HG03039 (cell line): Measurements from ENCODE around the gene ALKAL2.

Source experiments
- ATAC-seq: cut with Tn5 transposase; IDR thresholded peaks from one replicate; pipeline ENCODE4 v1.9.1; 2021; ENCODE audit warnings: mild to moderate bottlenecking, moderate library complexity; ENCODE audit not compliant: unreplicated experiment

ALKAL2 gene

DNA sequence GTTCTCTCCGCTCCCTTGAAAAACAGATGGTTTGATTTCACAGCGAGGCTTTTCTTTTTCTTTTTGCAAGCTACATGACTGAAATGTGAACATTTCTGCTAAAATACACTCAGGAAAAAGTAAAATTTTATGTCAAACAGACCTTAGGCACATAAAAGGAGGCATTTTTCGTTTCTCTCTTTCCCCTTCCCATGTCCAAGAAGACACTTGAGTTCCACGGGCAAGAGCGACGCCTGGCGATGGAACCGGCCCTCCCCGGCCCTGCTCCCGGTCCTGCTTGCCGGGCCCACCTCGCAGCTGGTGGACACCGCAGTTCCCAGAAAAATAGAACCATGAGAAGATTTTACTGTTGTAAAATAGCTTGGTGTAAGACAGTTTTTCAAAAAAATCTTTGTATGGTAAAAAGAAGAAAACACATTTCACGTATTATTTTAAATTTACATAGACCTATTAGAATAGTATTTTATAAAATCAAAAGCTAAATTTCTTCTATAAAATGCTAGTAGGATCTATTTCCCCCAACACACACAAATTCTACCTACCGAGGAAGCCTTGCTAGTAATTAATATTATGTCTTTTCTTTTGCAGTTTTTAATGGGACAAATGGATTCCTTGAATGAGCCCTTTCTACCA, 2.3 kb upstream of the ALKAL2 start:
- ATAC-seq = no peak

DNA sequence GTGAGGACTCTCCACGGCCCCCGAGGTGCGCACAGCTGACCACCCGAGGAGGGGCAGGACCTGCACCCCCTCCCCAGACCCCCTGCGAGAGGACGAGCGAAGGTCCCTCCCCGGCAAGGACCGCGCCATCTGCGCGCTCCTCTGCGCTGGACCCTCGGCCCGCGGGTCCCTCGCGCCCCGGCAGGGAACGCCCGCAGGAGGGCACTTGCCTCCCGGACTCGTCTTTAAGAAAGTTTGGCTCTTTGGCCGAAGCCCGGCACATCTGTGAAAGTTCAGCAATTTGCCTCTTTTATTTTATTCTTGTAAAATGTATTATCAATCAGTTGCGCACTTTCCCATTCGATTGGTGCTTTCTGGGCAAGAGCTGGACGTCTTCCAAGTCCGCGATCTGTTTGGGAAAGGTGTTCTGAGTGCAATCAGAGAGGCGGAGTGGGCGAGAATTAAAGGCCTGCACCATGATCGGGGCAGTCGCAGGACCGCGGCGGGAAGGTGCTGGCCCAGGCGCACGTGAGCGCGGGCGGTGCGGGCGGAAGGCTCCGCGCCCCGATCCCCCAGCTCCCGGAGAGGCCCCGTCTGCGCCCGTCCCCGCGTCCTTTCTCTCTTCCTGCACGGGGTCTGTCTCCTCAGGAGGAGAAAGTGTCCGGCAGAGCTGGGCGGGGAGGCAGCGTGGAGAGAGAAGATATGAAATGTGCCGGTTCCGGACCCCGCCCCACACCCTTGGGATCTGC, 1.6 kb upstream of the ALKAL2 start:
- no peak for ATAC-seq

DNA sequence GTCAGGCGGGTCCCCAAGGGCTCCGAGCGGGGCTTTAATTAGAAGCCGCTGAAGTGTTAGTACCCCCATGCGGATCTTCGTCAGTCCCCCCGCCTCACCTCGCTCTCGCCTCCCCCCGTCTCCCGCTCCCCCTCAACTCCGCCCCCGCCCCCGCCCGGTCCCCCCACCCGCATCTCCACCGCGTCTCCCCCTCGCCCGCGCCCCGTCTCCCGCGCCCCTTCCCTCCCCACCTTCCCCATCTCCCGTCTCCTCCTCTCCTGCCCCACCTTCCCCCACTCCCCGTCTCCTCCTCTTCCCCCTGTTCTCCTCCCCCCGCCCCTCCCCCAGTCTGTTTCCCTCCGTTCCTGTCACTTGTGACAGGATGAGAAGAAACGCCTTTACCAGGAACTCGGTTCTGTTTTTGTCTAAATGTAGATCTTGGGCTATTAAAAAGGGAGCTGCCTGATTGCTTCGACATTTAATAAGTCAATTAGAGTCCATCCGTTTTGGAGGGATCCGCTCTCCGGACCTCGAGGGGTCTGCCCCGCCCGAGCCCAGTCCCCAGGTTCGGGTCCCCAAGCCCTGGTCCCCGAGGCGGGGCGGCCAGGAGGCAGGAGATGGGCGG, 969 bp upstream of the ALKAL2 start:
- ATAC-seq = no peak

DNA sequence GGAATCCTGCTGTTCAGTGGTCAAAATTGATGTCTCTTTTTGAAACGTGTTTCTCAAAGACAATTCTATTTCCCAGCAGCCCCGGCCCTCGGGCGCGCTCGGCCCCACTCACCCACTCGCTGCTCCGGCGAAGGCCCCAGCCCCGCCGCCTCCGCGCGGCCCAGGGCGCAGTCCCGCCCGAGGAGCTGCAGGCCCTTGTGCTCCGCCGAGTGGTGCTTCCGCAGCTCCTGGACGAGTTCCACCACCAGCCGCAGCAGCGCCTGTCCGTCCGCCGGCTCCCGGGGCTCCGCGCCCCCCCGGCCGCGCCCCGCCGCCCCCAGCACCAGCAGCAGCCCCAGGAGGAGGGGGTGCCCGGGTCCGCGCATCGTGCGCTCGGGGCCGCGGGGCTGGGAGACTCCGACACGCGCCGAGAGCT, 413 bp downstream of the ALKAL2 start:
- ATAC-seq = no peak

DNA sequence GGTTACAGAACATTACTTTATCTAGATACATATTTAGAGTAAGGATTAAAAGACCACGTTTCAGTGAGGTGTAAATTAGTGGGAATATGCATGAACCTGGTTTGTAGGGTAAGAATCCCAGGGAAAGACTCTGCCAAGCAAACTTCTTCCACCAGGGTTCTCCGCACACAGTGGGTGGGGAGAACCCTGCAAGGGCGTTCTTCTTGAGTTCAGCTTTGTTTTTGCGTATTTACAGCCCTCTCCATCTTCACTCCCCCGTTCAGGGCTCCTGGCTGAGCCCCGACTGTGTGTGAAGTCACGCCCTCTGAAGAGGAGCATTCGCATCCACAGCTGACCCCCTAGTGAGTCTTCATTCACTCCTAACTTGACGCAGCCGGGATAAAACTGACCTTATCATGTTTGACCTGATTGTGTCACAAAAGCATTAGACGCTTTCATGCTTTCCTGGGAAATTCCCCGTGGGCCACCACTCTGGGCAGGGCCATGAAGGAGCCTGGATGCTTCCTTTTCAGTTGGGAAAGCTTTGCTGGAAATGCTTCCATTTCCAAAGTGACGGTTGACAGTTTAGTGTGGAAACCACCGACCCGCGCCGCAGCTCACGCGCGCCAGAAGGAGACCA, 1.0 kb downstream of the ALKAL2 start:
- no peak for ATAC-seq

DNA sequence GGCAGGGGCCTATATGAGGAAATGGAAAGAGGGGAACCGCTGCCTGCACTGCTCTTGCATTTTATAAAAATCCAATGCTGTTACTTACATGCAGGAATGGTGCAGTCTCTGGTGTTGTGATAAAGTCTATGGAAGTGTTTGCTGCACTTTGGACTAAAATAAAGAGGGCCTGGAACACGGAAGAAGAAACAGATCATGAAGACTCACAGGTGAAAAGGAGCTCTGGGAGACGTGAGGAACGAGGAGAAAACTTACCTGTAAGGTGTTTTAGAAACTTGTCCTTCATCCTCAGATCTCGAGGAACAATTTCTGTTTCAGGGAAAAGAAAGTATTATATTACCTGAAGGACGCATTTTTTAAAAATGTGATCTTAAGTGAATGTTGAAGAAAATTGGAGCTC, 1.9 kb downstream of the ALKAL2 start:
- no peak for ATAC-seq

DNA sequence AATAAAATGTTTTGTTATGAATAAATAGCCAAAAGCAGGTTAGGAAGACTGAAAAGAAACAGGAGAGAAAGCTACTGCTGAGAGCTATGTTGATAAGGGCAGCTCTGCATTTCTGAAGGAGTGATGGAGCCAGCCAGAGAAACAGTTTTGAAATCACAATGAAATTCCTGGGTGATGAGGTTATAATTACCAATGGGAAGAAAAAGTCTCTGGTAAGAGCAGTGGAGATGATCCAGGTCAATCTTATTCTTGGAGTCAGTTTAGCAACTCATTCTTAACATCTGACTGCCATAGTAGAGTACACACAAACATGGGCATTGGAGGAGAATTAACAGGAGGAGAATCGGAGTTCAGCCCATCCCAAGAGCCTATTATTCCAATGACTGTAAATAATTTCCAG, 2.4 kb downstream of the ALKAL2 start:
- no peak for ATAC-seq

DNA sequence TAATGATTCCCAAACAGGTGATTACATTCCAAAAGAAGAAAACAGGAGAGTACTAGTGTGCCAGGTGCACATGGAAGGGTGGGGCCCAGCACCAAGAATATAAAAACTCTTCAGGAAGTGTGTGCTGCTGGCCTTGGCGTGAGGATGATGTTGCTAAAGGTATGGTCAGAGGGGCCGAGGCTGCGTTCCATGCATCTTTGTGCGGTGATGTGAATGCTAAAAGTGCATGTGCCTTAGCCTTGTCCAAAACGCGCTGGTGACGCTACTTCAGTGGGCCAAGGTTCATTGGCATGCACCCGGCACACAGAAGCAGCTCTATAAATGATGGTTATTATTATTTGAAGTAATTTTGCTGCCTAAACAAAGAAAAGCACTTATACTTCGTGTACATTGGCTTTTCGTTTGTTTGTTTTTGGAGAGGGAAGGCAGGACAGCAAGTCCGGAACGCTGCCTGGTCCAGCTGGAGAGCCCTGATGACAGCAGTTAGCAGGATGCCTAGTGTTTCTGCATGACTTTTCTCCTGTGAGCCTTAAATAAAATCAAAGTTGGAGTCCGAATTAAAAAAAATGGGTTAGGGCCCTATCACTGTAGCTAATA, 2.9 kb downstream of the ALKAL2 start:
- ATAC-seq = no peak

DNA sequence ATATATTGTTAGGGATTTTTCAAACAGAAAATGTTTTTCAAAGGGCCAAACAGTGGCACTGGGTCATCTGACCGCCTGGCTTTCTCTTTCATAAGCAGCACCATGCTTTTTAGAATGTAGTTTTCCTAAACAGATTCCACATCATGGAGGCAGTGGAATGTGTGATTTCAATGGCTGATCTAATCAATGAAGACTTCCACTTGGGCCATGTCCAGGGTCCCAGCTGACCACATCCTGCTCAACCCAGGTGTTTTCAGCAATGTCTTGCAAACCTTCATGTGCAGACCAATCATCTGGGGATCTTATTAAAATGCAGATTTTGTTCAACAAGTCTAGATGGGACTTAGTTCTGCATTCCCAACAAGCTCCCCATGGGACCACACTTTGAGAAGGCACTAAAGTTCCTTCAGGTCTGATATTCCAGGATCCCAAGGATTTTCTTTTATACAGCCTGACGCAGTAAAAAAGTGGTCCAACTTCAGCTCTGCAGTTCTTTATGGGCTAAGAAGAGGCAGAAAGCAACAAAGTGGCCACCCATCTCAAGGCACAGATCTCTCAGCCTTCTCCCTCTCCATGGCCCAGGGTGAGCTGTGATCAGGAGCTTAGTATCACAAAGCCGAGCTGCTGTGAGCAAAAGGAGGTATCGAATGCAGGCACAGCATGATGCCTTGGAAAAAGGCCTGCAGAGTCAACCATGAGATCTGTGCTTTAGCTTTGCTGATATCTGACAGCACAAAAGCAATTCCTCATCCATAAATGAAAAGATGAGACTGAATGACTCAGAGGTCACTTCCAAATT, 3.7 kb downstream of the ALKAL2 start:
- ATAC-seq = no peak

DNA sequence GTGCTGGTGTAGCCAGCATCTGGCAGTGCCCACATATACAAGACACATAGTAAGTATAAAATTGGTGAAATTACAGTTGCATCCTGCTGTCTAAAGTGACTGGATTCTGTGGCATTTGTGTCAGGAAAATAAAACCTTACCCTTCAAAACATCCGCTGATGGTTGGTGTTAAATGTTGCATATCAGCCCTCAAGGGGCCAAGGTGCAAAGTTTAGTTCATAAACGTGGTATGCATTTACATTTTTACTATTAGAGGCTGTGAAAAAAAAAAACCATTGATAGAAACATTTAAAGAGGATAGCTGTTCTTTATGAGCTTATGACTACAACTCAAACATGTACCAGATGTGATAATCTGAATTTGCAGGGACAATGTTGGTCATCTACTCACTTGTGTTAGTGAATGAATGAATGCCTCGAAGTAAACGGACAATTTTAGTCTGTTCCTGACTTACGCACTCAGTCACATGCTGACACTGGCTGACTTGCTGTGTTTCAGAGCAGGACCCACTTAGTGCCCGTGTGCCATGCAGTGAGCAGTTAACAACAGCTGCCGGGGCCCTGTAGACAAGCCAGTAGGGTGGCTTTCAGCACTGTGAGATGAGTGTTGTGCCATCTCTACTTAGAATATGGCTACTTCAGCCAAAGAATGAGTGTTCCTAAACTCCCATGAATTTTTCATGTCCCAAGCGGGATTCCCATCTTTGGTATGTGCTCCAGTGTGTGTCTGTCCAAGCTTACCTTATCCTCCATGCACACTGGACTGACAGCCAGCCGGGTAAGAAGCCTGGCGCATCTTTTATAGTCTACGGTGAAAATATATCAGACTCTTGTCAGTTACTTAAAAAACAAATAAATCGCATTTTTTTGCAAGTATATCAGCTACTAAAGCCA, 5.3 kb downstream of the ALKAL2 start:
- ATAC-seq = no peak

DNA sequence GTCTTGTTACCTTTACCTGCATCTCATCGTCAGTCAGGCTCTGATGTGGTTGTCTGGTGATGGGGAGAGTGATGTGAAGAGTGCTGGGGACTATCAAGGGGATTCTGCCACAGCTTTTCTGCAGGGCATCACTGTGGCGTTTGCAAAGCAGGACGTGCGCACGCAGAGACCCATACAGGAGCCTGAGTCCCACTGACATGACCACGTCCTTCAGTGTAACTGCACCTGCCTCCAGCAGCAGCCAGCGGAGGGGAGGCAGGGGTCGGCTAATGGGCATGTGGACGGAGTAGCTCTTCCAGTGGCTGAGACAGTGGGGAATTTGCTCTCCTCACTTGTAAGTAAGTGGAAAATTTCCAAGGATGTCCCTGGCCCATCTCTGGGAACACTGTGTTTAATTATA, 6.5 kb downstream of the ALKAL2 start:
- no peak for ATAC-seq

DNA sequence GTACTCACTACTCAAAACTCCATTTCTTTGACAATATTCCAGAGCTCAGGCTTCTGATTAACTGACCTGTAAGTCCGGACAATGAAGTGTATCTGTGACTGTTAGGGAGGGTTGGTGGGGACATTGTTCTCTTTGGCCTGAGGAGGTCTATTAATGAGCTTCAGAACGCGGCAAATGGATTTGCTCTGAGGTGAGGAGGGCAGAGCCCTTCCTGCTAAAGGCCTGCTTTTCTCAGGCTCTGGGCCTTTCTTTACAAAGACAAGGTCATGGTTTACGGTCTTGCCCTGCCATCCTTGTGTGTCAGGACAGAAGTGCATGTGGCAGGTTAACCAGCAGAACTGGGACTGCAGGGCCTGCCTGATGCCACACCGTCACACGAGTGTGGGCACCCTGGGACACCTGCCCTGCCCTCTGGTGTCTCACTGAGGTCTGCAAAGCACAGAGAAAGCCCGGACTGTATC, 7.2 kb downstream of the ALKAL2 start:
- ATAC-seq = no peak

DNA sequence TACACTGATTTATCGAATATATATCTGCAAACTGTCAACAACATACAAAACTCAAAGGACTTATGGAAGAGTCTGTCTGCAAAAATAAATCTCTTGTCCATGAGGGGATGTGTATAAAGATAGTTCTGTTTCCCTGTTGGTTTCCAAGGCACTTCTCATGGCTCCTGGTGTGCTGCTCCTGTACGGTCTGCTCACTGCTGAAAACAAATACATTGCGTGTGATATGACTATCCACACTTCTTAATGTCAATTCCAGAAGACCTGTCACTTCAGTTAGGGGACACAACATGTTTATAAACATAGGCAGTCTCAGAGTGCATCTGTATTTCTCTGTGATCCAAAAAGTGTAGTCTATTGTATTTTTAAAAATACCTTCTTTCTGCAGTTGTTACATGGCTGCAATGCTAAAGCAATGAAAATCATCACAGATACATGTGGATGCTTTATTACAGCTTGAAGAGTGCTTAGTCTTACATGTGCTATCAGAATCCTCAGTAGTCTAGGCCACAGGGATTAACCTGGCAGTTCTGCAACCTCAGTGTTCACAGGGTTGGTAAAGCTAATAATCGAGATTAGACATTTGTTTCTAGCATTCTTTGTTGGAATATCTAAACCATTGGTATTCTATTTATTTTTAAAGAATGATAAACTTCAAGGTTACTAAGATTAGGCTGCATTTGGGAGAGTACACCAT, 7.8 kb downstream of the ALKAL2 start:
- no peak for ATAC-seq

DNA sequence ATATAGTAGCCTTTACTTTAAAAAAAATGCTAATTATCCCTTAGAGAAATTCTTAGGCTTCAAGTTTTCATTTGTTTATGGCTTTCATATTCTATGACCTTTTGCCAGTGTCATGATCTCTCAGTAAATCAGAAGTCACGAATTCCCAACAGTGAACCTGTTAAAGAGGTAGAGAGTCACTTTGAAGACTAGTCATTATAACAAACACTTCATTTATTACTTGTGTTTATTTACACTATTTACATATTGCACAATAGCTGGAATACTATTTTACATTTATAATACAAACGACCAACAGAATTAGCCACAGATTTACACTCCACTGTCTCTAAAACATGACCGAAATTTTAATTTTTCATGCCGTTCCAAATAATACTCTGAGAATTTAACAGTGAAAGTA, 8.5 kb downstream of the ALKAL2 start:
- no peak for ATAC-seq

DNA sequence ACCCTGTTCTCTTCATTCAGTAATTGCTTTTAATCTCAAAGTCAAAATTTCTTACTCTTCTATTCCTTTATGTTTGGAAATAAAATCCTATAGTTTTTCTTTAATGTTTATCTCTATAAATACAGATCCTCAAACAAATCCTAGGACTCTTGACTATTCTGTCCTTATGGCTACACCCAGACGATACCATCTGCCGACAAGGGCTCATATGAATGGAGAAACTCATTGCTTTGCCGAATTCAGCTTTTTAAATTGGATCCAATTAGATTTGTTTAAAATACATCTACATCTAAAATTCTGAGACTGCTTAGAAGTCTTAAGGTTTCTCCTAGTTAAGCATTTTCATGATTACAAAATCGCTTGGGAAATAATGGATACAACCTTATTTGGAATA, 9.0 kb downstream of the ALKAL2 start:
- no peak for ATAC-seq

DNA sequence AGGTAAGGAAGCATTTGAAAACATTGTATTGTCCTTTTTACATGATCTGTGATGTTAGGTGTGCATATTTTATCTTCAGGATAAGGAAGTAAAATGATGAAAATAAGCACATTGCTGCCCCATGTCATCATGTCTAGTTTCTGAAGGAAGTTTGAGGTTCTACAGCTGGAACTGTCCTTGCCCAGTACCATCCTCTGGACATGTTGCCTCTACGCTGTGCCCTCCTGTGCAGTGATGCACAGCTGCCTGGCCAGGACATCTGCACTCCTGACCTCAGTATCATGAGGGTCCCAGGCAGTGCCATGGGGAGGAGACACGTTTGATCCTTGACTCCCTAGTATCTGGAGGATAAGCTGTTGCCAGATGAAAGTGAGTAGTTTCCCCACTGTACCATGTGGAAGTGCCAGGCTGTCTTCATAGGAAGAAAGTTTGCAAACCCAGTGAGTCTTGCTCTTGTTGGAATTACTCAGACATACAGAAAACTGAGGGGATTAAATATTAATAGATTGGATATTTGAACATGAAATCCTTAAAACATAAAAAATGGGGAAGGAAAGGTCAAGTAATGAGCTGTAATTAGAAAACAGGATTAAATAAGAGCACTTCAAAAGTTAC, 9.5 kb downstream of the ALKAL2 start:
- ATAC-seq = no peak

DNA sequence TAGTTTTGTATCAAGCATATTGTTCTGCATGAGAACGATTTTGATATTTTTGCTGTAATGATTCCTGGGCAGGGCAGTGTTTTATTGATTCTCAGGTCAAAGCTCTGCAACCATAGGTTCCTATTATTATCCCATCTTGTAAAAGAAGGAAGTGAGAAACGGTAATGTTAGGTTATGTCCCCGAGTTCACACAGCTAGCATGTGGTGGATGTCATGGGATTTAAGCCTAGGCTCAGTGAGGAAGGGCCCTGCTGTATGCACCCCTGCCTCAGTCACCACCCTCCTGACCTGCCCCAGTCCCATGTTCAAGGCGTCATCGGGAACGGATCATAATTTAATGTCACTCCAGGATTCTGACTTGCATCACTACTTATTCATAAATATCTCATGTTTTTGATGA, 12.4 kb downstream of the ALKAL2 start:
- peak; percentile 95 for ATAC-seq

DNA sequence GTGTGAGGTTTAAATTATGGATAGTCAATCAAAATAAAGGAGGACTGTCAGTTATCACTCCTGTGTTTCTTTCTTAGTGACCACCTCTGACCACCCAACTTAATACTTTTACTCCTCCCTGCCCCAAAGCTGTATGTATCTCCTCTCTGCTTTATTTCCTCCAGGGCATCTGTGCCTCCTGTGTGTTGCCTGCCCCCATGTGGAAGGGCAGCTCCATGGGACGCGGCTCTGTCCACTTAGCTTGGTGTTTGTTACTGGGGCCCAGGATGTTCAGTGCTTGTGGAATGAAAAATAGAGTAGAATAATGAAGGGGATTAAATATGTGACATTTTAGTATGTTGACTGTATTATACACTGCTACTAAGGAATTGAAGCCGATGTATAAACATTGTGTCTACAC, 13.4 kb downstream of the ALKAL2 start:
- ATAC-seq = no peak

DNA sequence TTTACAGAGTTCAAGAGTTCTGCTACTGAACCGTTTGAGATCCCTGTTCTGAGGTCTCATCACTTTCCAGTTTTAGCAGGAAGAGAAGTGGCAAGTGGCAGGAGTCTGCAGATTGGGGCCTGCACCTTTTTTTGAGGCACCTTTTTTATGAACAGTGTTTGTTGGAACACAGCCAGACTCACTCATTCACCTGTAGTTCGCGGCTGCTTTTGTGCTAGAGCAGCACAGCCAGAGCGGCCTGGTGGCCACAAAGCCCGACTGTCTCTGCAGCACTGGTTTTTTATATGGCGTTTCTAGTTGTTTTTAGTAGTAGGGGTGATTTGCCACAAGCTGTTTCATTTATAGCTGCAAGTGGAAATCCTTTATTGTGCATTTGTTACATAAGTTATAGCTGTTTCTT, 14.6 kb downstream of the ALKAL2 start:
- no peak for ATAC-seq
